ENCODE measurements around the gene MRPL38.
A peak's percentile ranks its signal among the peaks of the same experiment; 100 is the strongest.

The MRPL38 gene

DNA sequence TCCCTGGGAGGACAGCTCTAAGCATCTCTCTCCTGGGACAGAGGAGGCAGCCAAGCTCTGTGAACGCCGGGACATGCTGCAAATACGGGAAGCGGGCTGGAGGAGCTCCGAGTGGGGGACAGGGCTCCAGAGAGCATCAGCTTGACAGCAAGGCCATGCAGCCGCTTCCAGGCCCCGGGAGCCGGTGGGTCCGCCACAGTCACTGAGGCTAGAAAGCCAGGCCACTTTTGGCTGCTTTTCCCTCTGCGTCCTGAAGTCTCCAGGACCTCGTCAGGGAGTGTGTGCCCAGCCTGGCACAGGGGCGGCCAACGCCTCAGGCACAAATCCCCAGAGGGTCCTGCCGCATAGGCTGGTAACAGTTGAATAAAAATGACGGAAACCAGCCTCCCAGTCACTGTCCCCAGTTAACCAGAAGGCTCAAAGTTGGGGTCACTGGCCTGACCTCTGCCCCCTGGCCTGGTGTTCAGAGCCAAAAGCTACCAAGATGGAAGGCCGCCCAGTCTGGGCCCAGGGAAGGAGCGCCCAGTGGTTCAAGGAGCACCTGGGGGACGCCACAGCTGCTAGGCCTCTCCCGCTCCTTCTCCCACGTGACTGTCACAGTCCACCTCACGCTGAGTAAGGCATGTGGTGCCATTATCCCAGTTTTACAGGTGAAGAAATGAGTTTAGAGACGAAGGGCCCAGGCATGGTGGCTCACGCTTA, 4.8 kb downstream of the MRPL38 start:
- H3K27ac ChIP-seq (ENCODE audit: low read depth, low read length), result no peak overlapping the region
- no peak overlapping the region for H3K9ac ChIP-seq (ENCODE audit: low read length)
- H3K4me1 ChIP-seq (ENCODE audit: control insufficient read depth, insufficient read depth, low read length), result peaks cover 15% of the 10 kb centered on the region
- peaks cover 29% of the 10 kb centered on the region for H3K36me3 ChIP-seq (ENCODE audit: control insufficient read depth, insufficient read depth, low read length)
- no peaks in the 10 kb centered on the region for H3K27me3 ChIP-seq (ENCODE audit: control insufficient read depth, insufficient read depth, low read length)
- no peak overlapping the region for H3K4me3 ChIP-seq (ENCODE audit: low read length)

GRCh38 chr17:75899353-75899752, 5.3 kb downstream of the MRPL38 start:
- Histone ChIP-seq H3K4me3 (ENCODE audit: low read length) (no peak overlapping the region), H3K36me3 (ENCODE audit: control insufficient read depth, insufficient read depth, low read length) (peaks cover 29% of the 10 kb centered on the region), H3K4me1 (ENCODE audit: control insufficient read depth, insufficient read depth, low read length) (peaks cover 18% of the 10 kb centered on the region), H3K27ac (ENCODE audit: low read depth, low read length) (no peak overlapping the region), H3K27me3 (ENCODE audit: control insufficient read depth, insufficient read depth, low read length) (no peaks in the 10 kb centered on the region), H3K9ac (ENCODE audit: low read length) (no peak overlapping the region)

DNA sequence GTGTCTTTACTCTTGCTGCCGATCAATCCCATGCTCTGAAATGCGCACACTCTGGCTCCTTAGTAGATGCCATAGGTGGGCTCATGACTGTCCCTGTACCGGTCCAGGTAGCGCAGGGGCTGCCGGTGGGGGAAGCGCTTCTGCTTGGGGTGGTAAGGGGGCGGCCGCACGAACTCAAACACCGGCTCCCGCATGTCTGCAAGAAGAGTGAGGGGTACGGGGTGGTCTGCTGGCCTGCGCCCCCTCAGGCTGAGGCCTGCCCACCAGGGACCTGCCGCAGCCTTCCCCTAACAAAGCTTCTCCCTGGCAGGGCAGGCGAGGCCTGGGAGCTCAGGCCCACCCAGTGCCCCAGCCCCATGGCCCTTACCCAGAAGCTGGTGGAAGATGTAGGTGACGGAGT, 5.9 kb downstream of the MRPL38 start:
- no peaks in the 10 kb centered on the region for H3K27me3 ChIP-seq (ENCODE audit: control insufficient read depth, insufficient read depth, low read length)
- no peak overlapping the region for H3K27ac ChIP-seq (ENCODE audit: low read depth, low read length)
- no peak overlapping the region for H3K9ac ChIP-seq (ENCODE audit: low read length)
- peaks cover 16% of the 10 kb centered on the region for H3K4me1 ChIP-seq (ENCODE audit: control insufficient read depth, insufficient read depth, low read length)
- peaks cover 29% of the 10 kb centered on the region for H3K36me3 ChIP-seq (ENCODE audit: control insufficient read depth, insufficient read depth, low read length)
- no peak overlapping the region for H3K4me3 ChIP-seq (ENCODE audit: low read length)

DNA sequence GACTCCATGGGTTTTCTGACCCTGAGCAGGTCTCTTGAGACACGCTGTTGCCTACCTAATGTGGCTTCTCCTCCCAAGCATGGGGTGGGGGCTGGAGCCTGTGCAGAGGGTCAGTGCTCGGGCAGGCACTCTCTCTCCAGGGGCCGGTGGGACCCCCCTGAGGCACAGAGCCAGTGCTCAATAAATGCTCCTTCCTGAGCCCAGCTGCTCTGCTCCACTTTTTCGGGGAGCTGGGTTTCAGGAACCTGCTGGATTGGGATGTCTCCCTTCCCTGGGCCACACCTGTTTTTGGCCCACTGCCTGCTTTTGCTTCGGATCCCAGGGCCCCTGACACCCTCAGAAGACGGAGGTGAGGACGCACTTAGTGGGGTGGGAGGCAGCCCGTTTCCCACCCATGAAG, 6.6 kb downstream of the MRPL38 start:
- Histone ChIP-seq H3K36me3 (ENCODE audit: control insufficient read depth, insufficient read depth, low read length) (peaks cover 29% of the 10 kb centered on the region), H3K27ac (ENCODE audit: low read depth, low read length) (peak overlapping the region; percentile 95), H3K9ac (ENCODE audit: low read length) (no peak overlapping the region), H3K4me1 (ENCODE audit: control insufficient read depth, insufficient read depth, low read length) (peaks cover 16% of the 10 kb centered on the region), H3K27me3 (ENCODE audit: control insufficient read depth, insufficient read depth, low read length) (no peaks in the 10 kb centered on the region), H3K4me3 (ENCODE audit: low read length) (no peak overlapping the region)

GRCh38 chr17:75897160-75898019, 7.3 kb downstream of the MRPL38 start:
- Histone ChIP-seq H3K36me3 (ENCODE audit: control insufficient read depth, insufficient read depth, low read length) (peaks cover 28% of the 10 kb centered on the region), H3K4me1 (ENCODE audit: control insufficient read depth, insufficient read depth, low read length) (peaks cover 16% of the 10 kb centered on the region), H3K9ac (ENCODE audit: low read length) (no peak overlapping the region), H3K4me3 (ENCODE audit: low read length) (peak overlapping the region; percentile 55), H3K27ac (ENCODE audit: low read depth, low read length) (peak overlapping the region; percentile 95), H3K27me3 (ENCODE audit: control insufficient read depth, insufficient read depth, low read length) (no peaks in the 10 kb centered on the region)

DNA sequence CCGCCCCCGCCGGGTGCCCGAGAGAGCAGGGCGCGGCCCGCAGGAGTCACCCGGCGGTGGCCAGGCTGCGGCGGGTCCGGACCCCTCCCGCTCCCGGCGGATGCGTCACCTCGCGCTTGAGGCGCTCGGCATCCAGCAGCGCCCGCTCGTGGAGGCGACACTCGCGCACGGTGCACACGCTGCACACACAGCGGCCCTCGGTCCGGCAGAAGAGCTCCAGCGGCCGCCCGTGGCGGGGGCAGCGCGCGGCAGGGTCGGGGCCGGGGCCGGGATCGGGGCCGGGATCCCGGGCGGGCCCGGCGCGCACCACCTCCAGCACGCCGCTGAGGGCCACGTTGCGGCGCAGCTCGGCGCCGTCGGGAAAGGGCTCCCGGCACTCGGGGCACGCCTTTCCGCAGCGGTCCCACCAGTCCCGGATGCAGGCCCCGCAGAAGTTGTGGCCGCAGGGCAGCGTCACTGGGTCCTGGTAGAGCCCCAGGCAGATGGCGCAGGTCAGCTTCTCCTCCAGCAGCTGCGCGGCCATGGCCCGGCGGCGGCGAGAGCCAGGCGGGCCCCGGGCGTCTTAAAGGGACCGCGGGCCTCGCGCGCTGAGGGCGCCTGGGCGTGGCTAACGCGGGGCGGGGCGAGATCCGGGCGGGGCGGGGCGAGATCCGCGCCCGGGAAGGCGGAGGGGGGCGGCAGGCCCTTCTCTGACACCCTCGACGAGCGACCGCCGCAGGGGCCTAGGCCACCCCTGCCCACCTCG, 8.1 kb downstream of the MRPL38 start, which contains the start of gene TRIM65:
Gene TRIM65, minus strand, starts transcription at position 537 of the 745 bp plus-strand sequence. Its CDS starts 14 bp downstream, at position 523.
- Histone ChIP-seq H3K4me3 (ENCODE audit: low read length) (peak within 1 kb of the TSS; percentile 87), H3K4me1 (ENCODE audit: control insufficient read depth, insufficient read depth, low read length) (peaks cover 16% of the 10 kb centered on the region), H3K9ac (ENCODE audit: low read length) (peak within 1 kb of the TSS; percentile 73), H3K36me3 (ENCODE audit: control insufficient read depth, insufficient read depth, low read length) (peaks cover 28% of the 10 kb centered on the region), H3K27ac (ENCODE audit: low read depth, low read length) (peak within 1 kb of the TSS; percentile 95), H3K27me3 (ENCODE audit: control insufficient read depth, insufficient read depth, low read length) (no peaks in the 10 kb centered on the region)

- H3K36me3 ChIP-seq (ENCODE audit: control insufficient read depth, insufficient read depth, low read length), result peaks cover 26% of the 10 kb centered on the region
- no peaks in the 10 kb centered on the region for H3K27me3 ChIP-seq (ENCODE audit: control insufficient read depth, insufficient read depth, low read length)
- H3K4me1 ChIP-seq (ENCODE audit: control insufficient read depth, insufficient read depth, low read length), result peaks cover 16% of the 10 kb centered on the region
- peak overlapping the region; percentile 16 for H3K9ac ChIP-seq (ENCODE audit: low read length)
- H3K4me3 ChIP-seq (ENCODE audit: low read length), result peak overlapping the region; percentile 87
- H3K27ac ChIP-seq (ENCODE audit: low read depth, low read length), result peak overlapping the region; percentile 95
Measured at GRCh38 chr17:75895370-75896155, 9.1 kb downstream of the MRPL38 start.

- Histone ChIP-seq H3K9ac (ENCODE audit: low read length) (no peak overlapping the region), H3K4me3 (ENCODE audit: low read length) (no peak overlapping the region), H3K4me1 (ENCODE audit: control insufficient read depth, insufficient read depth, low read length) (peaks cover 16% of the 10 kb centered on the region), H3K27me3 (ENCODE audit: control insufficient read depth, insufficient read depth, low read length) (no peaks in the 10 kb centered on the region), H3K27ac (ENCODE audit: low read depth, low read length) (no peak overlapping the region), H3K36me3 (ENCODE audit: control insufficient read depth, insufficient read depth, low read length) (peaks cover 15% of the 10 kb centered on the region)
Measured at GRCh38 chr17:75894049-75894733, 10.5 kb downstream of the MRPL38 start.

DNA sequence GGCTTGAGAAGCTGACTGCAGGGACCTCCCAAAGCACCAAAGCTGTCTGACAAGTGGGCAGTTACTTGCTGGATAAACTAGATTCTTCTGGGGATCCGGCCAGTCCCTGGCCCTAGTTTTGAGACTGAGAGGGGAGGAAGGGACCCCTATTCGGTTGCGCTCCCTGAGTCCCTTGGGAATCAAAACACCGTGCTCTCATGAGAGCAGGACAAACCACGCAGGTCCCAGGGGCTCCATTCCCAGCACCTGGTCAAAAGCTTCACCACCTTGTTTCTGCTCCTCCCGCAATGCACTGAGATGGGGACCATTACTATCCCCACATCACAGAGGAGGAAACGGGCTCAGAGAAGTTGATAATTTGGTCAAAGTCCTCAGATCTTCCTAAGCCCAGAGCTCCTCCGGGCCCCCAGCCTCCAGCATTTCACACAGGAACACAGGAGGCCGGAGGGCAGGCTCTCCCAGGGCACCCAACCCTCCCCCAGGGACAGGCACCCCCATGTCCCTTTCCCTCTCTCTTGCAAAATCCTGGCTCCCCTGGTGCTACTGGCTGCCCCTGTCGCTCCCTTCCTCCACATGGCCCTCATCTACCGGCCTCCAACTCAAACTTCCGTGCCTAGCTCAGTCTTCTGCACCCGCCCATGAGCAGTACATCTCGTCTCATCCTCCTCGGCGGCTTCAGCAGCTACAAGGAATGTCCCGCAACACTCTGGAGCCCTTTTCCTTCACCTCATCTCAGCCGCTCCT, 11.2 kb downstream of the MRPL38 start:
- H3K9ac ChIP-seq (ENCODE audit: low read length), result no peak overlapping the region
- peaks cover 16% of the 10 kb centered on the region for H3K4me1 ChIP-seq (ENCODE audit: control insufficient read depth, insufficient read depth, low read length)
- no peak overlapping the region for H3K27ac ChIP-seq (ENCODE audit: low read depth, low read length)
- peaks cover 11% of the 10 kb centered on the region for H3K36me3 ChIP-seq (ENCODE audit: control insufficient read depth, insufficient read depth, low read length)
- H3K4me3 ChIP-seq (ENCODE audit: low read length), result no peak overlapping the region
- H3K27me3 ChIP-seq (ENCODE audit: control insufficient read depth, insufficient read depth, low read length), result no peaks in the 10 kb centered on the region

- Histone ChIP-seq H3K4me1 (ENCODE audit: control insufficient read depth, insufficient read depth, low read length) (peaks cover 16% of the 10 kb centered on the region), H3K4me3 (ENCODE audit: low read length) (no peak overlapping the region), H3K27me3 (ENCODE audit: control insufficient read depth, insufficient read depth, low read length) (no peaks in the 10 kb centered on the region), H3K9ac (ENCODE audit: low read length) (no peak overlapping the region), H3K27ac (ENCODE audit: low read depth, low read length) (no peak overlapping the region), H3K36me3 (ENCODE audit: control insufficient read depth, insufficient read depth, low read length) (peaks cover 11% of the 10 kb centered on the region)
Measured at GRCh38 chr17:75892556-75893224, 12.0 kb downstream of the MRPL38 start.
